ENCODE data around the gene RNF212. TPM values are rescaled to one million over a fixed set of nuclear protein-coding genes. Genes with fewer than 3 reads are reported as not detected.
"Not testable (repeated sequence)": the region's sequence is repeated elsewhere in the genome, so short reads cannot be mapped to it uniquely, and the experiment has no call there.

RNF212 gene
- total RNA-seq, 4 donors from 2014 or later = 1.3 TPM; not detected in 3

DNA sequence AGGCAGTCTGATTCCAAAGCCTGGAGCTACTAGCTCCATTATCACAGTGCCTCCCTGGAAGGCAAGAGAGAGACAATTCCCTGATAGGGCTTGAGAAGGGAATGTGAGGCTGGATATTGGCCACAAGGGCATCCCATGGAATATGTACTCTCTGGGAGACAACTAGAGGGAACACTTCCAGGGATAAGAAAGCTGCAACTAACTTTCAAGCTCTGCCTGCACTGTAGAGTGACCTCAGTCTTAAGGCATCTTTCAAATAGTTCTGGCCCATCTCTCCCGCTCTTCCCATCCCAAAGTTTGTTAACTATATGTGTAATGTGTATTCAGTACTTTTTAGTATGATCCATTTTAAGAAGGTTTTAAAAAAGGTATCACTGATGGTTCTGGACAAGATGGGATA, 13.1 kb upstream of the RNF212 start:
- in situ Hi-C loops (cut with MboI; ENCODE audit: low sequenced_read_pairs in 4 of 4) (loop anchor here in 1 of 4 donors (25.0 kb wide), 1 partner anchor 236 kb away; no protein-coding TSS in a partner anchor), intact Hi-C loops (cut with DNase I; ENCODE audit: low total_unique reads) (no loop called here)
- DNase-seq (no peak), ATAC-seq (no peak)
- no peak overlapping the region for H3K4me3 ChIP-seq
- no peaks in the 10 kb centered on the region for H3K36me3 ChIP-seq
- H3K27me3 ChIP-seq = no peaks in the 10 kb centered on the region
- no peaks in the 10 kb centered on the region for H3K9me3 ChIP-seq
- H3K27ac ChIP-seq = no peak overlapping the region
- TF ChIP-seq, protein P1, sequence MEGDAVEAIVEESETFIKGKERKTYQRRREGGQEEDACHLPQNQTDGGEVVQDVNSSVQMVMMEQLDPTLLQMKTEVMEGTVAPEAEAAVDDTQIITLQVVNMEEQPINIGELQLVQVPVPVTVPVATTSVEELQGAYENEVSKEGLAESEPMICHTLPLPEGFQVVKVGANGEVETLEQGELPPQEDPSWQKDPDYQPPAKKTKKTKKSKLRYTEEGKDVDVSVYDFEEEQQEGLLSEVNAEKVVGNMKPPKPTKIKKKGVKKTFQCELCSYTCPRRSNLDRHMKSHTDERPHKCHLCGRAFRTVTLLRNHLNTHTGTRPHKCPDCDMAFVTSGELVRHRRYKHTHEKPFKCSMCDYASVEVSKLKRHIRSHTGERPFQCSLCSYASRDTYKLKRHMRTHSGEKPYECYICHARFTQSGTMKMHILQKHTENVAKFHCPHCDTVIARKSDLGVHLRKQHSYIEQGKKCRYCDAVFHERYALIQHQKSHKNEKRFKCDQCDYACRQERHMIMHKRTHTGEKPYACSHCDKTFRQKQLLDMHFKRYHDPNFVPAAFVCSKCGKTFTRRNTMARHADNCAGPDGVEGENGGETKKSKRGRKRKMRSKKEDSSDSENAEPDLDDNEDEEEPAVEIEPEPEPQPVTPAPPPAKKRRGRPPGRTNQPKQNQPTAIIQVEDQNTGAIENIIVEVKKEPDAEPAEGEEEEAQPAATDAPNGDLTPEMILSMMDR (IDR thresholded peaks at IDR 0.05 in 4 of 5, conservative IDR thresholded peaks at IDR 0.05 in 1 of 5) = no peak
- no peak for TF ChIP-seq POLR2A (IDR thresholded peaks at IDR 0.05)
- H3K4me1 ChIP-seq = no peaks in the 10 kb centered on the region

DNA sequence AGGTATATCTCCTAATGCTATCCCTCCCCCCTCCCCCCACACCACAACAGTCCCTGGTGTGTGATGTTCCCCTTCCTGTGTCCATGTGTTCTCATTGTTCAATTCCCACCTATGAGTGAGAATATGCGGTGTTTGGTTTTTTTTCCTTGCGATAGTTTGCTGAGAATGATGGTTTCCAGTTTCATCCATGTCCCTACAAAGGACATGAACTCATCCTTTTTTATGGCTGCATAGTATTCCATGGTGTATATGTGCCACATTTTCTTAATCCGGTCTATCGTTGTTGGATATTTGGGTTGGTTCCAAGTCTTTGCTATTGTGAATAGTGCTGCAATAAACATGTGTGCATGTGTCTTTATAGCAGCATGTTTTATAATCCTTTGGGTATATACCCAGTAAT, 12.1 kb upstream of the RNF212 start:
- H3K4me1 ChIP-seq; H3K9me3 ChIP-seq; intact Hi-C loops (cut with DNase I; ENCODE audit: low total_unique reads); H3K27me3 ChIP-seq; H3K36me3 ChIP-seq; H3K27ac ChIP-seq; ATAC-seq; DNase-seq; H3K4me3 ChIP-seq: not testable (repeated sequence)
- in situ Hi-C loops (cut with MboI; ENCODE audit: low sequenced_read_pairs in 4 of 4) = loop anchor here in 1 of 4 donors (25.0 kb wide), 1 partner anchor 237 kb away; no protein-coding TSS in a partner anchor

DNA sequence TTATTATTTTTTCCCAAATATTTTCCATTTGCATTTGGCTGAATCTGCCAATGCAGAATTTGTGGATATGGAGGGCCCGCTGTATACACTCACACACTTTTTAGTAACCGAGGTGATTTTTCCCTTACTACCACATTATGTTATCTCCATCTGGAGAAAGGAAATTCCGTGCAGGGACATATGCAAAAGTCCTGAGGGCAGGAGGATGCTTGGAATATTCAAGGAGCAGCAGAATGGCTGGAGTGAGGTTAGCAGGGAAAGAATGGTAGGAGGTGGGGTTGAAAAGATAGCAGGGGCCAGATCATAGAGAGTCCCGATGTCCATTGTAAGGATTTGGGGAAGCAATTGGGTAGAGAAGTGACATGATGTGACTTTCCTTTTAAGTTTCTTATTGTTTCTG, 11.5 kb upstream of the RNF212 start:
- in situ Hi-C loops (cut with MboI; ENCODE audit: low sequenced_read_pairs in 4 of 4) (loop anchor here in 1 of 4 donors (25.0 kb wide), 1 partner anchor 237 kb away; no protein-coding TSS in a partner anchor), intact Hi-C loops (cut with DNase I; ENCODE audit: low total_unique reads) (no loop called here)
- Histone ChIP-seq H3K27ac (no peak overlapping the region), H3K4me3 (no peak overlapping the region), H3K4me1 (no peaks in the 10 kb centered on the region), H3K36me3 (no peaks in the 10 kb centered on the region), H3K9me3 (no peaks in the 10 kb centered on the region), H3K27me3 (no peaks in the 10 kb centered on the region)
- no peak for ATAC-seq
- TF ChIP-seq POLR2A (IDR thresholded peaks at IDR 0.05) = no peak
- TF ChIP-seq, protein P1 (IDR thresholded peaks at IDR 0.05 in 4 of 5, conservative IDR thresholded peaks at IDR 0.05 in 1 of 5) = no peak
- no peak for DNase-seq

DNA sequence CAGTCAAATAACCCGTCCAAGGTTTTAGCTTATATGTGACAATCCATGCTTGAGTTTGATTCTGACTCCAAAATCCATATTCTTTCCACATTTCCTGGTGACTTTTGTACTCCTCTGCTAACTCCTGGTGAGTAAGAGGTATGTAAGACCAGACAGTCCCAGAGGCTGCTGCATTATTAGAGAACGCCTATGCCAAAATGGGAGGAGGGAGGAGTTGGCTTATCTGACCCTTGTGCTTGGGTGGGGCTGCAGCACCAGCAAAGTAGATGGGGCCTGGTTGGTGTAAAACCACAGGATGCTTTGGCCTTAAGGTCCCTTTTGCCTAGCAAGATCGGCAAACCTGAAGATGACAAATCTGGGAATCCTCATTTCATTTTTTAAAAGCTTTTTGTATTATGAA, 9.1 kb upstream of the RNF212 start:
- ATAC-seq (no peak), DNase-seq (no peak)
- Histone ChIP-seq H3K4me1 (no peaks in the 10 kb centered on the region), H3K4me3 (no peak overlapping the region), H3K27ac (no peak overlapping the region), H3K36me3 (no peaks in the 10 kb centered on the region), H3K27me3 (no peaks in the 10 kb centered on the region), H3K9me3 (no peaks in the 10 kb centered on the region)
- TF ChIP-seq POLR2A (IDR thresholded peaks at IDR 0.05) = no peak
- TF ChIP-seq, protein P1 (IDR thresholded peaks at IDR 0.05 in 4 of 5, conservative IDR thresholded peaks at IDR 0.05 in 1 of 5) = no peak
- in situ Hi-C loops (cut with MboI; ENCODE audit: low sequenced_read_pairs in 4 of 4) (no loop called here), intact Hi-C loops (cut with DNase I; ENCODE audit: low total_unique reads) (no loop called here)

DNA sequence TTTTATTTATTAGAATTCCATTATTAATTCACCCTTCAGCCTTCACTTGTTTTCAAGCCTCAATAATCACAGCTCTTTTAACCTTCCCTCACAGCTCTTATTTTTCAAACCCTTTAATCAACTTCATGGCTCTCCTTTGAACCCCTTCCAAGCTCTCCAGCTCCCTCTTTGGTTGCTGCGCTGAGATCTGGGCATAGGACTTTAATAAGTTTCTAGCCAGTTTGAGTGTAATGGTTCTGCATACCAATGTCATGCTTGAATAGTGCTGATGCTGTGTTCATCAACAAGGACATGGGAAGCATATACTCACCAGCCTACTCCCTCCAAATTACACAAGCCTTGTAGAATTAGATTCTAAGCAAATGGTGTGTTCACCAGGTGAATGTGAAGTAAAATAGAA, 3.5 kb upstream of the RNF212 start:
- Histone ChIP-seq H3K9me3 (no peaks in the 10 kb centered on the region), H3K4me3 (no peak overlapping the region), H3K36me3 (no peaks in the 10 kb centered on the region), H3K27me3 (peaks cover 21 to 23% (median 23%) of the 10 kb centered on the region in 3 donors), H3K4me1 (no peaks in the 10 kb centered on the region), H3K27ac (no peak overlapping the region)
- in situ Hi-C loops (cut with MboI; ENCODE audit: low sequenced_read_pairs in 4 of 4) (no loop called here), intact Hi-C loops (cut with DNase I; ENCODE audit: low total_unique reads) (no loop called here)
- no peak for DNase-seq
- no peak for TF ChIP-seq POLR2A (IDR thresholded peaks at IDR 0.05)
- TF ChIP-seq, protein P1 (IDR thresholded peaks at IDR 0.05 in 4 of 5, conservative IDR thresholded peaks at IDR 0.05 in 1 of 5) = no peak
- ATAC-seq = no peak
